ENCODE data around the gene ODR4.

- no peak for TF ChIP-seq EZH2phosphoT487 (IDR thresholded peaks at IDR 0.05; ENCODE audit: borderline replicate concordance, low read depth, low read length)
- no peak for TF ChIP-seq CTCF (conservative IDR thresholded peaks at IDR 0.05; ENCODE audit: low read length)
These were observed 68.0 kb downstream of the ODR4 start for GRCh38 chr1:186443638-186444037.
